Chondrocyte (in vitro differentiated cells): ENCODE data around the gene HMX3. TPM values are rescaled to one million over a fixed set of nuclear protein-coding genes. Genes with fewer than 3 reads are reported as not detected.
"Not testable (repeated sequence)": the region's sequence is repeated elsewhere in the genome, so short reads cannot be mapped to it uniquely, and the experiment has no call there.

ENCODE experiments used
- DNase-seq: peaks from one replicate; pipeline ENCODE4 v3.0.0; 2021; ENCODE audit warnings: mixed read lengths, low spot score
- H3K27ac Mint-ChIP-seq: one replicate; pipeline ENCODE4 v1.8.0; 2021; ENCODE audit warnings: mild to moderate bottlenecking, moderate library complexity, mixed read lengths; ENCODE audit not compliant: unreplicated experiment
- H3K27me3 Mint-ChIP-seq: 2 replicates; pipeline ENCODE4 v1.8.0; 2021; ENCODE audit warnings: low read depth, mixed read lengths
- H3K36me3 Mint-ChIP-seq: 2 replicates; pipeline ENCODE4 v1.8.0; 2021; ENCODE audit warnings: low read depth, mixed read lengths
- H3K4me1 Mint-ChIP-seq: 2 replicates; pipeline ENCODE4 v1.8.0; 2021; ENCODE audit warnings: low read depth, mild to moderate bottlenecking, mixed read lengths
- H3K4me3 Mint-ChIP-seq: one replicate; pipeline ENCODE4 v1.8.0; 2021; ENCODE audit warnings: mild to moderate bottlenecking, moderate library complexity, mixed read lengths; ENCODE audit not compliant: unreplicated experiment
- H3K9me3 Mint-ChIP-seq: 2 replicates; pipeline ENCODE4 v1.8.0; 2021; ENCODE audit warnings: low read depth, mixed read lengths
- total RNA-seq: library from RNA; stranded (reverse); gene quantifications from 3 replicates; pipeline ENCODE4 v1.2.1, GENCODE V29; 2021
- TF ChIP-seq, protein P1 (sequence below): fragments of 200-600 bp; sonication (generic); IDR thresholded peaks from 2 replicates; pipeline ENCODE4 v1.5.0; 2021; ENCODE audit warnings: antibody characterized with exemption, mild to moderate bottlenecking, moderate library complexity

The HMX3 gene
- total RNA-seq, 1 donor from 2014 or later = not detected

DNA sequence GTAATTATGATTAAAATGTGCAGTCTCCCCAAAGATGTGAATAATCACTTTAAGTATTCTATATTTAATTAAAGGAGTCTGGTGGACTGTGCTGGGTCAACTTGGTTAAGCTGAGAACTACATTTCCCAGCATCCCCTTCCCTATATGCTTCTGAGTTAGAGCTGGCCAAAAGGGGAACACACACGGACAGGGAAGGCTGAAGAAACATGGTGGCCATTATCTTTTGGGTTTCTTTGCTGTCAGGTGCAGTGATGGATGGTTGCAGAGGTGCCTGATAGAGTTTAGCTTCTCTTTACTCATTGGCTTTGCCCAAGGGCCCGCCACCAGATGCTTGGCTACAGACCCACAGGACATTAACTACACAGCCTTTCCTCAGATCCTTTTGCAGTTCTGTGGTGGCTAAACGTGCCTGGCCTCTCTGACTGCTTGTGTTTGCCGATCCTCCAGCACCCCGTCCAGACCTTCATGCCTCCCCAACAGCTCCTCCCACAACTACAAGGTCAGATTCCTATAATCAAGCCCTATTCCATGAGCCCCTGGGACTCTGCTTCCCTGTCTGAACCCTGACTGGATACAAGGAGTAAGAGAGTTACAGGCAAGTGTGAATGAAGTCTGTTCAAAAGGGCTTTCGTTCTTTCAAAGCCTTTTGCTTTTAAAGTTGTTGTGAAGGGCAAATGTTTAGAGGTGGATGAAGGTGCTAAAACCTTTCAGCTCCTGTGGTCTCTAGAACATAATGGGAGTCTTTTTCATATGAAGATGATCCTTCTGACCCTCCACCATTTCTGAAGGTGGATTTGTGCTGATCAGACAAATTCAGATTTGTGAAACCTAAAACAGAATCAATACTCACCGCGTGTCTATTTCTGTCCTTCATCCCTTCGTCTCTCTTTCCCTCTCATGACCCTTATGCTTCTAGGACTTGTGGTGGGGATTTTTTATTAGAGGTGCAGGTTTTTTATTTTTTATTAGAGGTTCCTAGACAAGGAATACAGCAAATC is 39.9 kb downstream of the HMX3 start:
- no peak for DNase-seq
- H3K36me3 Mint-ChIP-seq = peaks cover 14% of the 10 kb centered on the region
- no peaks in the 10 kb centered on the region for H3K27me3 Mint-ChIP-seq
- H3K27ac Mint-ChIP-seq = no peak overlapping the region
- no peak overlapping the region for H3K4me3 Mint-ChIP-seq
- peaks cover 8% of the 10 kb centered on the region for H3K9me3 Mint-ChIP-seq
- TF ChIP-seq, protein P1, sequence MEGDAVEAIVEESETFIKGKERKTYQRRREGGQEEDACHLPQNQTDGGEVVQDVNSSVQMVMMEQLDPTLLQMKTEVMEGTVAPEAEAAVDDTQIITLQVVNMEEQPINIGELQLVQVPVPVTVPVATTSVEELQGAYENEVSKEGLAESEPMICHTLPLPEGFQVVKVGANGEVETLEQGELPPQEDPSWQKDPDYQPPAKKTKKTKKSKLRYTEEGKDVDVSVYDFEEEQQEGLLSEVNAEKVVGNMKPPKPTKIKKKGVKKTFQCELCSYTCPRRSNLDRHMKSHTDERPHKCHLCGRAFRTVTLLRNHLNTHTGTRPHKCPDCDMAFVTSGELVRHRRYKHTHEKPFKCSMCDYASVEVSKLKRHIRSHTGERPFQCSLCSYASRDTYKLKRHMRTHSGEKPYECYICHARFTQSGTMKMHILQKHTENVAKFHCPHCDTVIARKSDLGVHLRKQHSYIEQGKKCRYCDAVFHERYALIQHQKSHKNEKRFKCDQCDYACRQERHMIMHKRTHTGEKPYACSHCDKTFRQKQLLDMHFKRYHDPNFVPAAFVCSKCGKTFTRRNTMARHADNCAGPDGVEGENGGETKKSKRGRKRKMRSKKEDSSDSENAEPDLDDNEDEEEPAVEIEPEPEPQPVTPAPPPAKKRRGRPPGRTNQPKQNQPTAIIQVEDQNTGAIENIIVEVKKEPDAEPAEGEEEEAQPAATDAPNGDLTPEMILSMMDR = no peak
- no peaks in the 10 kb centered on the region for H3K4me1 Mint-ChIP-seq

DNA sequence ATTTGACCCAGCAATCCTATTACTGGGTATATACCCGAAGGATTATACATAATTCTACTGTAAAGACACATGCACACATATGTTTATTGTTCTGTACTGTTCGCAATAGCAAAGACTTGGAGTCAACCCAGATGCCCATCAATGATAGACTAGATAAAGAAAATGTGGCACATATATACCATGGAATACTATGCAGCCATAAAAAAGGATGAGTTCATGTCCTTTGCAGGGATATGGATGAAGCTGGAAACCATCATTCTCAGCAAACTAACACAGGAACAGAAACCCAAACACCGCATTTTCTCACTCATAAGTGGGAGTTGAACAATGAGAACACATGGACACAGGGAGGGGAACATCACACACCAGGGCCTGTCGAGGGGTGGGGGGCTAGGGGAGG is 42.6 kb downstream of the HMX3 start:
- not testable (repeated sequence) for H3K27ac Mint-ChIP-seq, H3K4me1 Mint-ChIP-seq, DNase-seq, H3K27me3 Mint-ChIP-seq, H3K4me3 Mint-ChIP-seq
- Mint-ChIP-seq H3K9me3 (peaks cover 13% of the 10 kb centered on the region), H3K36me3 (peaks cover 16% of the 10 kb centered on the region)

DNA sequence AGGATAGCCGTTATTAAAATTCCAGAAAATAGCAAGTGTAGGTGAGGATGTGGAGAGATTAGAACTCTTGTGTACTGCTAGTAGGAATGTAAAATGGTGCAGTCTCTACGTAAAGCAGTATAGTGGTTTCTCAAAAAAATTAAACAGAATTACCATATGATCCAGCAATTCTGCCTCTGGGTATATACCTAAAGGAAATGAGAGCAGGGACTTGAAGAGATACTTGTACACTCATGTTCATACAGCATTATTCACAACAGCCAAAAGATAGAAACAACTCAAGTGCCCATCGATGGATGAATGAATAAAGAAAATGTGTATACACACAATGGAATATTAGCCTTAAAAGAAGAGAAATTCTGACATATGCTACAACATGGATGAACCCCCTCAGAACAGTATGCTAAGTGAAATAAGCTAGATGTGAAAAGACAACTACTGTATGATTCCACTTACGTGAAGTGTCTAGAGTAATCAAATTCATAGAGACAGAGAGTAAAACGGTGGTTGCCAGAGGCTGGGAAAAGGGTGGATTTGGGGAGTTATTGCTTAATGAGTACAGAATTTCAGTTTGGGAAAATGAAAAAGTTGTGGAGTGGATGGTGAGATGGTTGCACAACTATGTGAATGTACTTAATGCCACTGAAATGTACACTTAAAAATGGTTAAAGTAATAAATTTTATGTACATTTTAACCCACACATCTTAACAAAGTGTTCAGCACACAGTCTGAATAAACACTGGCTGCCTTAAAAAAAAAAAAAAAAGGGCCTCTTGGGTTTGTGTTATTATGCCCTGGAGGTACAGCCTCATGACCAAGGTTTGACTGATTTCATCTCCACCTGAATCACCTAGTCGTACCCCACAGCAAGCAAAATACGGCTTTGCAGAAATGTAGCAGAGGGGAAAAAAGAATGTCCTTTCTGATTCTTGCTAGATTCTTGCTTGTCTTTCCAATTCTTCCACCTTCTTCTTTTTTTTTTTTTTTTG is 44.6 kb downstream of the HMX3 start:
- no peak for DNase-seq
- Mint-ChIP-seq H3K27me3 (no peaks in the 10 kb centered on the region), H3K27ac (no peak overlapping the region), H3K36me3 (peaks cover 23% of the 10 kb centered on the region), H3K9me3 (peaks cover 27% of the 10 kb centered on the region), H3K4me3 (no peak overlapping the region), H3K4me1 (no peaks in the 10 kb centered on the region)
- TF ChIP-seq, protein P1 = no peak

- DNase-seq = no peak
- Mint-ChIP-seq H3K27ac (no peak overlapping the region), H3K9me3 (peaks cover 32% of the 10 kb centered on the region), H3K4me3 (no peak overlapping the region), H3K36me3 (peaks cover 22% of the 10 kb centered on the region), H3K27me3 (no peaks in the 10 kb centered on the region), H3K4me1 (no peaks in the 10 kb centered on the region)
- TF ChIP-seq, protein P1 = no peak
These were observed 48.0 kb downstream of the HMX3 start for GRCh38 chr10:123183724-123184123.

DNA sequence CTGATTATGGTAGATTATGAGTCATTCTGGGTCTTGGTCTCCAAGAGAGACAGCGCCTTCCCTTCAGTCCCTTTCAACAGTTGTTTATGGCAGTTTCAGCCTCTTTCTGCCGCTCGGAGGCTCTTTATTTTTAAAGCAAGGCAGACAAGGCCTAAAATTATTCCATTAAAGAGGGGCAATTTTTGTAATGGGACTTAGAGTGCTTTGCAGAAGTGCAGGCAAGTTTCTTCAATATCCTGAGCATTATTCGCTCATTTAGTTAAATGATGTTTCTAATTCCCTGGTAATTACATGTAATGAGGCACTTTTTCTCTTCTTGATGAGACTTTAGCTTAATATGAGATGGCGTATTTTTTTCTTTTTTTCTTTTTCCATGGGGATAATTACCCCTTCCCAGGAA is 52.0 kb downstream of the HMX3 start:
- peaks cover 22% of the 10 kb centered on the region for H3K36me3 Mint-ChIP-seq
- no peak overlapping the region for H3K27ac Mint-ChIP-seq
- no peak for DNase-seq
- H3K4me1 Mint-ChIP-seq = no peaks in the 10 kb centered on the region
- peaks cover 29% of the 10 kb centered on the region for H3K9me3 Mint-ChIP-seq
- TF ChIP-seq, protein P1 = no peak
- no peak overlapping the region for H3K4me3 Mint-ChIP-seq
- H3K27me3 Mint-ChIP-seq = no peaks in the 10 kb centered on the region

Other genes with a start within 250 kb of the HMX3 start
- not detected in 3 replicates for gene FAM24A, start 225.4 kb upstream of the HMX3 start, total RNA-seq
- gene C10orf88, start 181.7 kb upstream of the HMX3 start, total RNA-seq = 11.7 to 15.2 TPM (median 12.5 TPM) in 3 replicates
- gene PSTK, start 155.6 kb upstream of the HMX3 start, total RNA-seq = 4.2 to 5.6 TPM (median 5.1 TPM) in 3 replicates
- 8.5 to 15.2 TPM (median 9.6 TPM) in 3 replicates for gene IKZF5, start 127.2 kb upstream of the HMX3 start, total RNA-seq
- 11.8 to 17.6 TPM (median 13.1 TPM) in 3 replicates for gene ACADSB, start 127.0 kb upstream of the HMX3 start, total RNA-seq
- not detected in 3 replicates for gene HMX2, start 12.2 kb downstream of the HMX3 start, total RNA-seq
- 69.8 to 74.1 TPM (median 71.9 TPM) in 3 replicates for gene BUB3, start 18.4 kb downstream of the HMX3 start, total RNA-seq